Measurements from ENCODE around the gene GTPBP3.
"Not testable (repeated sequence)": the region's sequence is repeated elsewhere in the genome, so short reads cannot be mapped to it uniquely, and the experiment has no call there.

The GTPBP3 gene

DNA sequence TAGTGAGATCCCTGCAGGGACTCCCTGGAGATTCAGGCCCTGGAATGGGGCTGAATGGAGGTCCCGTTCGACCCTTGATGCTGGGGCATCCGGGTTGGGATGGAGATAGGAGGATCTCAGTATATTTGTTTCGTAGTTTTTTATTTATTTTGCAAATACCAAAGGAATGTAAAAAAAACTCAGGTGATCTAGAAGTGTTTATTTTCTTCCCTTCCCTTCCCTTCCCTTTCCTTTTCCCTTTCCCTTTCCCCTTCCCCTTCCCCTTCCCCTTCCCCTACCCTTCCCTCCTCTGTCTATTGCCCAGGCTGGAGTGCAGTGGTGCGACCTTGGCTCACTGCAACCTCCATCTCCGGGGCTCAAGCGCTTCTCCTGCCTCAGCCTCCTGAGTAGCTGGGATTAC is 4.5 kb downstream of the GTPBP3 start:
- DNase-seq: no peak

DNA sequence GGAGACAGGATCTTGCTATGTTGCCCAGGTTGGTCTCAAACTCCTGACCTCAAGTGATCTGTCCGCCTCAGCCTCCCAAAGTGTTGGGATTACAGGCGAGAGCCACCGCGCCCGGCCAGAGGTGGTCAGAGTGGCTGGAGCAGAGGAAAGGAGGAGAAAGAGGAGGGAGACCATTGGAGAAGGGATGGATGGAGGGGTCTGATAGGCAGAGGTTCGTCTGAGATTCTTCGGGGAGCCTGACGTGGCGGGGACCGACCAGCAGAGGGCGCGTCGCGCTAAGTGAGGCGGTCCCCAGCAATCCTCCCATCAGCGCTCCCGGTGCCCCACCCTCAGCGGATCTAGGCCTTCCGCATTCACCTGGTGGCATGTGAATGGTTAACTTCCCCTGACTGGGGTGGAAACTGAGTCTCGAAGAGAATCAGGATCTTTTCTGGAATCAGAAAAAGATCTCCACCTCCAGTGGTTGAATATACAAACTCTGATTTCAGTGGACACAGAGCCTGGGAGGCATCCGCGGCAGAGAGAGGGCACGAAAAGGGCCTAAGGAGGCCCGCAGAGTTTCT is 8.8 kb downstream of the GTPBP3 start:
- DNase-seq: peak; percentile 73

DNA sequence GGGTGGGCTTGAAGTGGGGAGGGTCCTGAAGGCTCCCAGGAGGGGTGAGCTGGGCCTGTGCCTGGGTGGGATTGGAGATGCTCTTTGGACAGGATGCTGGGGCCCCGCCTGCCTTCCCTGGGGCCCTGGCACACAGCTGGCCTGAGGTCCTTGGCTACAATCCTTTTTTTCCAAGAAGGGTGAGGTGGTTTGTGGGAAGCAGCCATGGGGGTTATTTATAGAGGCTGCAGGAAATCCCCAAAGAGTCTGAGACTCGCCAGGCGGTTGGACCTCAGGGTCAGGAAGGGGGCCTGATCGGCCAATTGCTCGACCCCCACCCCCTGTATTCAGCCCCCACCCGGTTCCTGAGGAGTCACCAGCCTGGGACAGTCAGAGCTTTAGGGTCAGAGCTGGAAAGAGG is 10.0 kb downstream of the GTPBP3 start:
- no peak for DNase-seq

DNA sequence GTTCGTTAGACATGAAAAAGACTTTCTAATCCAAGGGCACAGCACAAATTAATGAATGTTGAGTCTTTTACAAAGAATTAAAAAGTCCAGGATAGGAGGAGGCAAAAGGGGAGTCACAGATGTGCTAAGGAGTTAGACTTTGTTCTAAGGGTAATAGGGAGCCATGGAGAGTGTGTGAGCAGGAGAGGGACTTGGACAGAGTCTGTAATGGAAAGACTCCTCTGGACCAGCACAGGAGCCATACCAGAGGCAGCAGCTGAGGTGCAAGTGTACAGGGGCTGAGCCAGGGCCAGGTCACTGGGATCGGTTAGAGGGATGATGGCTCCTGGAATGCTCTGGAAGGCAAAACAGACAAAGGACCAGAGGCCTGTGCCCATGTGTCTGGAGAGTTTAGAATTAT is 10.5 kb downstream of the GTPBP3 start:
- DNase-seq: no peak

DNA sequence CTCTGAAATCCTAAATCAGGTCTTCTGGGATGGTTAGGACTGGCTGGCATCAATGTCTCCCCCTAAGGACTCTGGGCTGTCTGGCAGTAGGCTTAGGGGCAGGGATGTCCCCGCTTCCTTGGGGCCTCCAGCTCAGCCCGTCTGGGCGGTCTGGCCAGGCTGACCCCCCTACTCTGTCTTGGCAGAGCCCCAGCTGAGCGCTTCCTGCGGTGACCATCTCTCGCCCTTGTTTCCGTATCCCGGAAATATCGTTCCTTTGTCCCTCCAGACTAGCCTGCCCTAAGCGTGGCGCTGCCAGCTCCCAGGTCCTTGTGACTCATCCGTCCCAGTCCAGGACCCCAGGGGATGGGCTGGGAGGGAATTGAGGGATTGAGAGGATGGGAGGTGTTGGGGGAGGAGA is 11.3 kb downstream of the GTPBP3 start:
- DNase-seq: no peak

DNA sequence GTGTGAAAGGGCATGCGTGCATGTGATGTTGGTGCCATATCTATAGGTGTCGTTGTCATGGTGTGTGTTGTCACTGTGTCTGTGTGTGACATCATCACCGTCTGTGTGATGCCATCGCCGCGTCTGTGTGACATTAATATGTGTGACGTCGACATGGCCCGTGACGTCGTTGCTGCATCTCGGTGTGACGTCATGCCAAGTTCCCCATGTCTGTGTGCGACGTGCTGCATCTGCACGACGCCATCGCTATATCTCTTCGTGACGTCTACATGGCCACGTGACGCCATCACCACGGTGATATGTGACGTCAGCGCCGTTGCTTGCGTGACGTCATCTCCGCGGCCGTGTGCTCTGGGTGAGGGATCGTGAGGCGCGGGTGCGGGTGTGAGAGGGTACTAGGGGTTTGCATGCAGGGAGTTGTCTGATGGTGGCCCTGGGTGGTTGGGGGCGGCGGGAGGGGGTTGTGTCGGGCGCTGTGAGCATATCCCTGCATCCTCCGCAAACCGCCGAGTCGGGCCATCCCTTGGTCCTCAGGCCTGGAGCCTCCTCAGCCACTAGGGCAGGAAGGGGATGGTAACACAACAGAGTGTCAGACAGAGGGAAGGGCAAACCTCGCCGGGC is 14.6 kb downstream of the GTPBP3 start:
- DNase-seq: no peak

DNA sequence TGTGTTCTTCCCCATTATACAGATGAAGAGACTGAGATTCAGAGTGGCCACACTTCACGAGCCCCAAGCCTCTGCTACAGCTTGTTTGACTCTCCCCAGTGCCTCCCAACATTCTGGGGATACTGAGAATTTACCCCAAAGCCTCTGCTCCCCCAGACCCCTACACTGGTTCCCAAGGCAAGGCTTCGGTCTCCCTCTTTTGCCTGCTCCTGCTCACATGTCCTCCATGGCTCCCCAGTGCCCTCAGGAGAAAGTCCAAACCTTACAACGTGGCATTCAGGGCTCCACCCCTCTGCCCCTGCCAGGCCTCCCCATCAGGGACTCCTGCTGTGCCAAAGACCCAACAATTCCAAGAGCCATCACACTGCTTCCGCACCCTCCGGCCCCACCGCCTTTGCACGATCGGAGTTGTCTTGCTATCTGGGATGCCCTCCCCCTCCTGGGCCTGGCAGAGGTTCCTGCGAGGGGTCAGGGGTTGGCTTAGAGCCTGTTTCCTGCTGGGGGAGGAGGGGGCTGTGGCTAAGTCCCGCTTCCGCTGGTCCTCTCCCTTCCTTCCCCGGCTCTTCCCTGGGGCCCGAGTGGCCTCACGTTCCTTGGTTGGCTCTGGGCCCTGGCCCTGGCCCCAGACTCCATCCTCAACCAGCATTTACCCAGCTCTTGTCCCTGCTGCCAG is 15.4 kb downstream of the GTPBP3 start:
- no peak for DNase-seq

DNA sequence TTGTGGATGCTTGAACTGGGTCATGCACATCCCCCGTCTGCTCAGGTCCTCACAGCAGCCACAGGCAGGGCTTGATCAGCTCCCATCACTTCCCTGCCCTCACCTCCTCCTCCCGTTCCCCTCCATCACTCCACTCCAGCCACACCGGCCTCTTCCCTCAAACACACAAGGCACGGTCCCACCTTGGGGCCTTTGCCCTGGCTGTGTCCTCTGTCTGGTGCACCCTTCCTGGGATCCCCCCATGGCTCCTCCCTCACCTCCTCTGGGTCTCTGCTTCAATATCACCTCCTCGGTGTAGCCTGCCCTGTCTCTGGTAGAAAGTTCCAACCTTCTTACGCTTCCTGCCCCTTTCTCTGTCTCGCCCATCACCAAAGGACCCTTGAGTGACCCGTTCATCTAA is 16.0 kb downstream of the GTPBP3 start:
- DNase-seq: no peak

DNA sequence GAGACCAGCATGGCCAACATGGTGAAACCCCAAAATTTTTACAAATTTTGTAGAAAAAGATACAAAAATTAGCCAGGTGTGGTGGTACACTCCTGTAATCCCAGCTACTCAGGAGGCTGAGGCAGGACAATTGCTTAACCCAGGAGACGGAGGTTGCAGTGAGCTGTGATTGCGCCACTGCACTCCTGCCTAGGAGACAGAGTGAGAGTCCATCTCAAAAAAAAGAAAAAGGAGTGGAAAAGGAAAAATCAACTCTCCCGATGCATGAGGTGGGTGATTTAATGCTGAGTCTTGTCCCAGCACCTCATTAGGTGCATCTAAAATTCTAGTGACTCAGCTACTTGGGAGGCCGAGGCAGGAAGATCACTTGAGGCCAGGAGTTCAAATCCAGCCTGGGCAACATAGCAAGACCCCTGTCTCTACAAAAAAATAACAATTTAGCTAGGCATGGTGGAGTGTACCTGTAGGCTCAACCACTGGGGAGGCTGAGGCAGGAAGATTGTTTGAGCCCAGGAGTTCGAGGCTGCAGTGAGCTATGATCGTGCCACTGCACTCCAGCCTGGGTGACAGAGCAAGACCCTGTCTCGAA is 19.8 kb downstream of the GTPBP3 start:
- DNase-seq: no peak

DNA sequence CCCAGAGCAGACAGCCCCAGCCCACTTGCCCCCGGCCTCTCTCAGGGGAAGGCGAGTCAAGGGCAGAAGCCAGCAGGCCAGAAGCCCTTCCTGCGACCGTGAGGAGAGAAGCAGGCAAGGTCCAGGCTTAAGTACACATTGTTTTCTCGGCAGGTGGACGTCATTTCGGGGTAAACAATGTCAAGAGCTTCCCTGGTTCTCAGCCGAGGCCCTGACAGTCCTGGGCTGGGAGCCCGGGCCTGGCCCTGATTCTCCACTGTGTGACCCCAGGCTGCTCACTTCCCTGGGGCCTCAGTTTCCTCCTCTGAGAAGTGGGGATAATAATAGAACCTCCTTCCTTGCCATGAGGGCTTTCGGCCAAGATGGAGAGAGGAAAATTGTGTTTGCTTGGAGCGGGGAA is 20.4 kb downstream of the GTPBP3 start:
- no peak for DNase-seq

DNA sequence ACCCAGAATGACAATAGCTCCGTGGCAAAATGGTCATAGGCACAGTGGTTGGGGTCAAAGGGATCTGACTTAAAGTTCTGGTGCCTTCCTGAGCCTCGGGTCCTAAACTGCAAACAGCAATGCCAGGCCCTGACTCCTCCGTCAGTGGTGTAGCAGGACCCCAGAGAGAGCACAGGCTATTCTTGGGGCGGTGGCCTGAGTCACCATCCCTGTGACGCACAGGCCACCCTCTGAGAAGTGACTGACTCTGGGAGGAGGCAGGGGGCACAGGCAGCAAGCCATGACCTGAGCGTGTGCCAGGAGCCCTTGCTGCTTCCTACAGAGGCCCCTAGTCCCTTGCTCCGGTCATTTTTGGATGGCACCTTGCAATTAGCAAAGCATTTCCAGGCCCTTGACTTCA is 21.0 kb downstream of the GTPBP3 start:
- no peak for DNase-seq

DNA sequence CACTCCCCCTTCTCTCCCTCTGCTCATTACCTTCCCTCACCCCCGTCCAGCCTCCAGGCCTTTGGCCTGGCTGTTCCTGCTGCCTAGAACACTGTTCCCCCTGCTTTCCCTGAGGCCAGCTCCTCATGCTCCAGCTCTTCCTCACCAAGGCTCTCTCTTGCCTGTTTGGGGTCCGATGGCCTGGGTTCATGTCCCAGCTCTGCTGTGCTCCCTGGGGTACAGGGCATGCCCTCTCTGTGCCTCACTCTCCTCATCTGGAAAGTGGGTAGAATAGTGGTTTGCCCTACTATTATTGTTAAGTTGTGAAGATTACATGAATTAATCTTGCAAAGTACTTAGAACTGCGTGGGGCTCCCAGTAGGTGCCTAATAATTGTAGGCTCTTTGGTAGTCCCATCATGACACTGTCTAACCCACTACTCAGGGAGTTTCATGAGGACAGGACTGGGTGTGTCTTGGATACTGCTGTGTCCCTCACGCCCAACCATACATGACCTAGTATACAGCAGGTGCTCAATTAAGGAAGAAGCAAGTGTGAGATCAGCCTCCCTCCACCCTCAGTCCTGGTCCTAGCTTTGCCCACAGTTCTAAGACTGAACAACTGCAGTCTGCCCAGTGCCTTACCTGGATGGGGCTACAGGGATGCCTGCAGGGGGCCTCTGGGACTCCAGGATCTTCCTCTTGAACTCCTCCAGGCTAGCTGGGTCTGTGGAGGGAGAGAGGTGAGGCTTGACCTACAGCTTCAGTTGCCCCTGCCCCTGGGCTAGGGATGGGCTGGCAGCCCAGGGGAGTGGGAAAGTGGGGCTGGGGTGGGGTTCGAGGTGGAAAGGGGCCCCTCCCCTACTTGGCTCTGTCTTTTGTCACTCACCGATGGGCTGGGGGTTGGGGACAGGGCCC is 22.8 kb downstream of the GTPBP3 start:
- no peak for DNase-seq

DNA sequence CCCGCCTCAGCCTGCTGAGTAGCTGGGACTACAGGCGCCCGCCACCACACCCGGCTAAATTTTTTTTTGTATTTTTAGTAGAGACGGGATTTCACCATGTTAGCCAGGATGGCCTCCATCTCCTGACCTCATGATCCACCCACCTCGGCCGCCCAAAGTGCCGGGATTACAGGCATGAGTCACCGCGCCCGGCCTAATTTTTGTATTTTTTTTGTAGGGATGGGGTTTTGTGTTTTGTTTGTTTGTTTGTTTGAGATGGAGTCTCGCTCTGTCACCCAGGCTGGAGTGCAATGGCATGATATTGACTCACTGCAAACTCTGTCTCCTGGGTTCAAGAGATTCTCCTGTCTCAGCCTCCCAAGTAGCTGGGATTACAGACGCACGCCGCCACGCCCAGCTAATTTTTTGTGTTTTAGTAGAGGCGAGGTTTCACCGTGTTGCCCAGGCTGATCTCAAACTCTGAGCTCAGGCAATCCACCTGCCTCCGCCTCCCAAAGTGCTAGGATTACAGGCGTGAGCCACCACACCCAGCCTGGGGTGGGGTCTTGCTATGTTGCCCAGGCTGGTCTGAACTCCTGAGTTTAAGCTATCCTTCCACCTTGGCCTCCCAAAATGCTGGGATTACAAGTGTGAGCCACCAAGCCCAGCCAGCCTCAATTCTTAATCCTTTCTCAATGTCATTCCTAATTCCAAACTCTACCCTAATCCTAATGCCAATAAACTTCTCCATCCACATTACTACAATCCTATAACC is 26.7 kb downstream of the GTPBP3 start:
- DNase-seq: not testable (repeated sequence)

DNA sequence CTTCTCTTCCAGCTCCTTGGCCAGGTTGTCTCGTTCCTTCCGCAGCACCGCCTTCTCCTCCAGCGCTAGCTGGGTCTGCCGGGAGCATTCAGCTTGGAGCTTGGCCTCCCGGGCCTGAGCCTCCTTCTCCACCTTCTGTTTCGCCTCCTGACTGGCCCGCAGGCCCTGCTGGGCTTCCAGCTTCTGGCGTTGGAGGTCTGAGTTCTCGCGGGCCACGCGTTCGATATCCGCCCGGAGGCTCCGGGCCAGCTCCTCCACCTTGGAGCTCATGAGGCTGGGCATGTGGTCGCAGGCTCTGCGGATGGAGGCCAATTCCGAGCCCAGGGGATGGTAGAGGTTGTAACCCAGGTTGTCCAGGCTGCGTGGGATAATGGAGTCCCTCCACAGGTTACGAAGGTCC is 28.0 kb downstream of the GTPBP3 start:
- DNase-seq: no peak

DNA sequence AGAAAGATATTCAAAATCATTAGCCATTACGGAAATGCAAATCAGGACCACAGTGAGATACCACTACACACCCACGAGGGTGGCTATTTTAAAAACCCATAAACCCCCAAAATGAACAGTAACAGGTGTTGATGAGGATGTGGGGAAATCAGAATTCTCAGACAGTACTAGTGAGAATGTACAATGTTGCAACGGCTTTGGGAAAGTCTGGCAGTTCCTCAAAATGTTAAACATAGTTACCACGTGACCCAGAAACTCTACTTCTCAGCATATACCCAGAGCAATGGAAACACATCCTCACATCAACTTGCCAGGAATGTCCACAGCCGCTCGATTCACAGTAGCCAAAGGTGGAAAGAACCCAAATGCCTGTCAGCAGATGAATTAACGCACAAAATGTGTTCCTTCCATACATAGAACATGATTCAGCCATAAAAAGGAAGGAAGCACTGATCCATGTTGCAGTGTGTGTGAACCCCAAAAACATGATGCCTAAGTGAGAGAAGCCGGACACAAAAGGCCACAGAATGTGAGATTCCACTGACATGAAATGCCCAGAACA is 32.8 kb downstream of the GTPBP3 start:
- peak in 1 of 2 donors; percentile 27 for DNase-seq

DNA sequence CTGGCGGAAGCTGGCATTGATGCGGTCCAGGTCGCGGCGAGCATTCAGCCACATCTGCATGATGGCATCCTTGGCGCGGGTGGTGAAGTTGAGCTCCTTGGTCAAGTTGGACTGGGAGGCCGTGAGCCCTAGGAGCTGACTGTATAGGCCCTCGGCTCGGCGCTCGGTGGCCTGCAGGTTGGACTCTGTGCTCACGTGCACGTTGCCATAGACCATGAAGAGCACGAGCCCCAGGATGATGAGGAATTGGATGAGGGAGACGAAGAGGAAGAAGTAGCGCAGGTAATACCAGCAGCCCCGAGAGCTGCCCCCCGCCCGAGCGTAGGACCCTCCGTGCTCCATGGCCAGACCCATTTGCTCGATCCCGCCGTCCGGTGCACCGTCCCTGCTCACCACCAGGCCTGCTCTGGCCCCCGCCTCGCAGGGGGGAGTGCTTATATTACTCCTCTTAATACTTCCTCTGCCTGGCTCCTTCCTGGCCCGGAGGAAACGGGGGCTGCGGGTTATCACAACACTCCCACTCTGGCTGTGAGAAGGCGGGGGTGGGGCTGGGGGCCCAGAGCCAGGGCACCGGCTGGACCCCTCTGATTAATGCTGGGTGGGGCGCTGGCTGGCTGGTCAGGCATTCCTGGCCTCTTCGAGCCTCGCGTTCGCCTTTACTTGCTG is 39.7 kb downstream of the GTPBP3 start, which contains the start of gene PLVAP:
TSS of gene PLVAP (minus strand) at position 408 of the 666 bp plus-strand sequence. CDS start at position 354, 54 bp downstream.
- DNase-seq: no peak

DNA sequence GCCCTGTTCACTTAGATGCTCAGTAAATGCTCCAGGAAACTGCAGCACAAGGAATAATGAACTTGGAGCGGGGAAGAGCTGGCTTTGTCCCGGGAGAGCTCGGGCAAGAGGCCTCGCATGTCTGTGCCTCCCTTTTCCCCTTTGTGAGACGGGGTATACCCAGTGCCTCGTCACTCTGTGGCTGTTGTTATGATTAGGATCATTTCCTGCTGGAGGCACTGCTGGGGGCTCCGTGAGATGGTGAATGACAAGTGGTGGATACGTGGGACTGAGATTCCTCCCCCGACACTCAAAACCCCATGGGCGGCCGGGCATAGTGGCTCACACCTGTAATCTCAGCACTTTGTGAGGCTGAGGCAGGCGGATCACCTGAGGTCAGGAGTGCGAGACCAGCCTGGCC is 40.9 kb downstream of the GTPBP3 start:
- DNase-seq: no peak

DNA sequence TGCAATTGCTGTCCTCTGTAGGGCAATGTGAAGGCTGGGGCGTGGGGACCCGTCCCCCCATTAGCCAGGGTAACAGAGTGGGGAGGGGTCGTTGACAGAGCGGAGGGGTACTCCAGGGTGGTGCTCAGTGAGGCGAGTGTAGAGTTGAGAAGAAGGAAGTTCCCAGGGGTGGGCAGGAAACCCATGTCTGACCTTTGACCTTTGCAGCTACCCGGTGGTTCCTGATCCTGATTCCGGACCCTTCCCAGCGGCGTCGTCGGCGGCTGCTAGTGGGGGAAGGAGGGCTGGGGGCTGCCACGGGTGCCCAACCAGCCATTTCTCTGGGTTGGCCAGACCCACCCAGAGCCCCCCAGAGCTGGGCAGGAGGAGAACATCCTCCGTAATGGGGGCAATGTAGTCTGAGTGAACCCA is 41.9 kb downstream of the GTPBP3 start:
- no peak for DNase-seq

DNA sequence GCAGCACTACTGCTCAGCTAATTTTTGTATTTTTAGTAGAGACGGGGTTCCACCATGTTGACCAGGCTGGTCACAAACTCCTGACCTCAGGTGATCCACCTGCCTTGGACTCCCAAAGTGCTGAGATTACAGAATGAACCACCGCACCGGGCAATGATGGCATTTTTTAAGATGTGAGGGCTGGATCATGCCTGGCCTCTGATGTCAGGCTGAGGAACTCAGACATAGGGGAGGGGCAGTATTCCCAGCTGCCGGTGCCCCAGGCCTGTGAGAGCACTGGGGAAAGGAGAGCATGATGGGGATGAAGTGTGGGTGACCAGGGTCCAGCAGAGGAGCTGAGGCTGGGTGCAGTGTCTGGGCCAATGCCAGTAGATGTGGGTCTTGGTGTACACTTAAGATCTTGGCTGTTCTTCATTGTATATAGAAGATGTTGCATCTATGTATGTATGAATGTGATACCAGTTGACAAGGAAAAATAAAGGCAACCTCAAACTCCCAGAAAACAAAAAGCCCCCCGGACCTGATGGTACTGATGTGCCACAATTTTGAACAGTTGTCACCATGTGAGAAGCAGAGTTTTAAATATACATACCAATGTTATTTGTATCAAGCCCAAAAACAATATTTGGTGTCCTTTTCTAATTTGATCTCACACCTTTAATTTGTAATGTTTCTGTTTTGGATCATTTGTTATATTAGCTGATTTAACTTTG is 43.2 kb downstream of the GTPBP3 start:
- DNase-seq: no peak

DNA sequence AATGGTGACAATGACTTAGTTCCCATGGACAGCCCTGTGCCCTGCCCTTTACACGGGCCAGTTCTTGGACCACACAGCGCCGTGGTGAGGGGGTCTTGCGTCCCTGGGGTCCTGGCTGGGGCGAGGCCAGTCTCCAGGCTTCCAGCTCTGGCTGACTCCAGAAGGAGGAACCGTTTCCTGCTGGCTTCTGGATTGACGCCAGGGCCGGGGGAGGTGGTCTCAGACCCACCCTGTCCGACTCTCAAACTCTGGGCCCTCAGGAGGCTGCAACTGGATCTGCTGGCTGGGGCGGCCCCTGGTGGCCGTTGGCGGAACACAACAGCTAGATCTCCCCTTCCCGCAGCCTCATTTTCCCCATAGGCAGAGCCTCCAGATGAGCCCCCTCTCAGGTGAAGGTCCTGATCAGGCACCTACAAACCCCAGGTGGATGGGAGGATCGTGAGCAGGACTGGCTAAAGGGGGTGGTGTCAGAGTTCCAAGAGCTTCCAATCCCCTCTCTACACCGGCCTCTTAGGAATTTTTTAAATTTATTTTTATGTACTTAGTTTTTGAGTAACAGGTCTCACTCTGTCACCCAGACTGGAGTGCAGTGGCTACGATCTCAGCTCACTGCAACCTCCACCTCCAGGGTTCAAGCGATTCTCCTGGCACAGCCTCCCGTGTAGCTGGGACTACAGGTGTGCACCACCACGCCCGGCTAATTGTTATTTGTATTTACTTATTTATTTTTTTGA is 48.7 kb downstream of the GTPBP3 start:
- DNase-seq: peak; percentile 60 to 64
